Measurements from ENCODE around the gene CIAO1. TPM values are rescaled to one million over a fixed set of nuclear protein-coding genes. Genes with fewer than 3 reads are reported as not detected.

CIAO1 gene
- total and polyA plus RNA-seq, 2 donors (not counting 1 experiment from before 2014, with no cell fraction given): 74.8 to 85.4 TPM

DNA sequence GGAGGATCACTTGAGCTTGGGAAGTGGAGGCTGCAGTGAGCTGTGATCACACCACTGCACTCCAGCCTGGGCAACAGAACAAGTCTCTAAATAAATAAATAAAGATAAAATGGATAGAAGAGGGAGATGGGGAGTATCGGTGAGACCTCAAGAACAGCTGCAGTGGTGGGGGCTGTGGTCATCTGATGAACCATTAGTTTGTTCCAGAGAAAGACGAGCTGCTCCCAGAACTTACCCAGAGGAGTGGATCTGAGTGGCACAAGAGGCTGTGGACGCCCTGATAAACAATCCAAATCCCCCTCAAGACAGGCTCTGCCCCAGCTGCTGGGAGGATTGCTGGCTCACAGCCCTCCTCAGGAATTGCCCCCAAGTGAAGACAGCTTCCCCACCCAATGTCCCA is 26.9 kb upstream of the CIAO1 start:
- ATAC-seq (ENCODE audit: low read depth) (no peak), DNase-seq (no peak)
- WGBS (ENCODE audit: insufficient coverage): no CpG with 5 or more reads among the region's 3 CpGs
- Histone ChIP-seq H3K27ac (ENCODE audit: low read length in 2 of 2) (no peak overlapping the region), H3K9me3 (ENCODE audit: control extremely low read depth in 1 of 3, control insufficient read depth in 2 of 3, insufficient read depth in 1 of 3, low read length in 2 of 3) (no peaks in the 10 kb centered on the region), H3K79me2 (ENCODE audit: control insufficient read depth, insufficient read depth, low read length) (peaks cover 3% of the 10 kb centered on the region), H3K9ac (ENCODE audit: low read length) (no peak overlapping the region), H3K4me1 (ENCODE audit: control insufficient read depth in 2 of 2, insufficient read depth in 2 of 2, low read length in 2 of 2) (peaks cover 28 to 34% of the 10 kb centered on the region in 2 donors), H4K20me1 (ENCODE audit: control insufficient read depth, insufficient read depth, low read length, poor library complexity, severe bottlenecking) (no peaks in the 10 kb centered on the region), H3K27me3 (replicated peaks in 1 of 4; ENCODE audit: control extremely low read depth in 1 of 4, control insufficient read depth in 3 of 4, insufficient read depth in 4 of 4, low read length in 3 of 4) (no peaks in the 10 kb centered on the region), H3K36me3 (replicated peaks in 1 of 2; ENCODE audit: control extremely low read depth in 1 of 2, control insufficient read depth in 1 of 2, extremely low read depth in 1 of 2, insufficient read depth in 2 of 2, low read length in 1 of 2) (peaks cover 0 to 3% of the 10 kb centered on the region in 2 experiments), H3K4me2 (replicated peaks; ENCODE audit: low read depth, low read length, poor library complexity, severe bottlenecking) (no peak overlapping the region), H3K4me3 (ENCODE audit: control extremely low read depth in 1 of 5, extremely low read depth in 1 of 5, insufficient read depth in 1 of 5, low read depth in 2 of 5, low read length in 4 of 5) (no peak overlapping the region), H2AFZ (ENCODE audit: insufficient read depth, low read depth, low read length, poor library complexity, severe bottlenecking) (no peak overlapping the region)
- H3K27me3 Mint-ChIP-seq: no peaks in the 10 kb centered on the region
- intact Hi-C loops (cut with micrococcal nuclease): no loop called here
- H3K4me3 Mint-ChIP-seq: no peak overlapping the region
- H3K4me1 Mint-ChIP-seq: peaks cover 31% of the 10 kb centered on the region
- H3K27ac Mint-ChIP-seq: no peak overlapping the region
- ChIA-PET POLR2A (interaction anchor here (0.8 kb wide), 1 partner anchor 26 kb away, joined by 3 read pairs; no protein-coding TSS in a partner anchor), CTCF (interaction anchor here (0.9 kb wide), 1 partner anchor 100 kb away, joined by 3 read pairs; no protein-coding TSS in a partner anchor)
- H3K9me3 Mint-ChIP-seq (ENCODE audit: insufficient read depth): no peaks in the 10 kb centered on the region
- TF ChIP-seq EZH2 (IDR thresholded peaks at IDR 0.05; ENCODE audit: borderline replicate concordance, insufficient read depth, low read depth, low read length, poor library complexity, severe bottlenecking): no peak
- TF ChIP-seq, protein P1, sequence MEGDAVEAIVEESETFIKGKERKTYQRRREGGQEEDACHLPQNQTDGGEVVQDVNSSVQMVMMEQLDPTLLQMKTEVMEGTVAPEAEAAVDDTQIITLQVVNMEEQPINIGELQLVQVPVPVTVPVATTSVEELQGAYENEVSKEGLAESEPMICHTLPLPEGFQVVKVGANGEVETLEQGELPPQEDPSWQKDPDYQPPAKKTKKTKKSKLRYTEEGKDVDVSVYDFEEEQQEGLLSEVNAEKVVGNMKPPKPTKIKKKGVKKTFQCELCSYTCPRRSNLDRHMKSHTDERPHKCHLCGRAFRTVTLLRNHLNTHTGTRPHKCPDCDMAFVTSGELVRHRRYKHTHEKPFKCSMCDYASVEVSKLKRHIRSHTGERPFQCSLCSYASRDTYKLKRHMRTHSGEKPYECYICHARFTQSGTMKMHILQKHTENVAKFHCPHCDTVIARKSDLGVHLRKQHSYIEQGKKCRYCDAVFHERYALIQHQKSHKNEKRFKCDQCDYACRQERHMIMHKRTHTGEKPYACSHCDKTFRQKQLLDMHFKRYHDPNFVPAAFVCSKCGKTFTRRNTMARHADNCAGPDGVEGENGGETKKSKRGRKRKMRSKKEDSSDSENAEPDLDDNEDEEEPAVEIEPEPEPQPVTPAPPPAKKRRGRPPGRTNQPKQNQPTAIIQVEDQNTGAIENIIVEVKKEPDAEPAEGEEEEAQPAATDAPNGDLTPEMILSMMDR (IDR thresholded peaks at IDR 0.05): no peak

DNA sequence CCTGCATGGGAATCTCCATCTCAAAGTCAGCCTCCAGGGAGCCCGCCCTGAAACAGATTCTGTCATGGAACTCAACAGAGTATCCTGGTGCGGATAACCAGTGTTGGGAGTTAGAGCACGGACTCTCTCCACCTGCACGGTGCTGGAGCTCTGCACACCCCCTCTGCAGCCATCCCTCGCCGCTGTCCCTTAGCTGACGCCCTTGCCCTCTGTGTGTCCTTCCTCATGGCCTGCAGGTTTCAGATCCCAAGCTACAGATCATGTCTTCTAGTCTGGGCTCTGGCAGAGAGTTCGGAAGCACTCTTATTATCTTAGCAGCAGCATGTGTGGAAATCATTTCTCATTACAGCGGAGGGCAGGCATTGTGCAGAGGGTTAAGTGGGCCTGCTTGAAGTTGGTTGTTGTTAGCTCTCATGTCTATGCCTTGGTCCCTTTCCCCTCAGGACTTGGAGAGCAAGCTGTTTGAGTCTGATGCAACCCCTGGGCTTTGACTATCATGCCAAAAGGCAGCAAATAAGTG is 26.2 kb upstream of the CIAO1 start:
- peaks cover 0 to 3% of the 10 kb centered on the region in 2 experiments for H3K36me3 ChIP-seq (replicated peaks in 1 of 2; ENCODE audit: control extremely low read depth in 1 of 2, control insufficient read depth in 1 of 2, extremely low read depth in 1 of 2, insufficient read depth in 2 of 2, low read length in 1 of 2)
- H4K20me1 ChIP-seq (ENCODE audit: control insufficient read depth, insufficient read depth, low read length, poor library complexity, severe bottlenecking): no peaks in the 10 kb centered on the region
- H3K9ac ChIP-seq (ENCODE audit: low read length): no peak overlapping the region
- 94% methylated on average over 7 of the region's 9 CpGs for WGBS (ENCODE audit: insufficient coverage)
- Mint-ChIP-seq H3K4me1 (peaks cover 28% of the 10 kb centered on the region), H3K4me3 (no peak overlapping the region), H3K27me3 (no peaks in the 10 kb centered on the region), H3K27ac (no peak overlapping the region), H3K9me3 (ENCODE audit: insufficient read depth) (no peaks in the 10 kb centered on the region)
- ATAC-seq (ENCODE audit: low read depth): no peak
- ChIA-PET POLR2A (interaction anchor here (0.8 to 2.4 kb wide), 2 partner anchors 25 to 31 kb away, joined by 3 to 13 read pairs; partner anchors contain the start of gene STARD7), CTCF (interaction anchor here (0.9 to 1.0 kb wide), 2 partner anchors 21 to 101 kb away, joined by 3 read pairs; no protein-coding TSS in a partner anchor)
- H3K4me2 ChIP-seq (replicated peaks; ENCODE audit: low read depth, low read length, poor library complexity, severe bottlenecking): no peak overlapping the region
- intact Hi-C loops (cut with micrococcal nuclease): no loop called here
- no peak overlapping the region for H2AFZ ChIP-seq (ENCODE audit: insufficient read depth, low read depth, low read length, poor library complexity, severe bottlenecking)
- peaks cover 23 to 29% of the 10 kb centered on the region in 2 donors for H3K4me1 ChIP-seq (ENCODE audit: control insufficient read depth in 2 of 2, insufficient read depth in 2 of 2, low read length in 2 of 2)
- no peaks in the 10 kb centered on the region for H3K27me3 ChIP-seq (replicated peaks in 1 of 4; ENCODE audit: control extremely low read depth in 1 of 4, control insufficient read depth in 3 of 4, insufficient read depth in 4 of 4, low read length in 3 of 4)
- peaks cover 3% of the 10 kb centered on the region for H3K79me2 ChIP-seq (ENCODE audit: control insufficient read depth, insufficient read depth, low read length)
- no peak for DNase-seq
- no peak overlapping the region for H3K27ac ChIP-seq (ENCODE audit: low read length in 2 of 2)
- no peak for TF ChIP-seq EZH2 (IDR thresholded peaks at IDR 0.05; ENCODE audit: borderline replicate concordance, insufficient read depth, low read depth, low read length, poor library complexity, severe bottlenecking)
- TF ChIP-seq, protein P1 (IDR thresholded peaks at IDR 0.05): no peak
- H3K9me3 ChIP-seq (ENCODE audit: control extremely low read depth in 1 of 3, control insufficient read depth in 2 of 3, insufficient read depth in 1 of 3, low read length in 2 of 3): no peaks in the 10 kb centered on the region
- no peak overlapping the region for H3K4me3 ChIP-seq (ENCODE audit: control extremely low read depth in 1 of 5, extremely low read depth in 1 of 5, insufficient read depth in 1 of 5, low read depth in 2 of 5, low read length in 4 of 5)
